ENCODE results near the gene RNF17.
"Not testable (repeated sequence)": the region's sequence is repeated elsewhere in the genome, so short reads cannot be mapped to it uniquely, and the experiment has no call there.

RNF17 gene

GRCh38 chr13:24742977-24743376 is 21.0 kb upstream of the RNF17 start:
- no peak for DNase-seq (ENCODE audit: low spot score)

- DNase-seq (ENCODE audit: low spot score), result no peak
Measured at GRCh38 chr13:24744247-24744646, 19.7 kb upstream of the RNF17 start.

GRCh38 chr13:24745516-24745860 is 18.5 kb upstream of the RNF17 start:
- no peak for DNase-seq (ENCODE audit: low spot score)

DNA sequence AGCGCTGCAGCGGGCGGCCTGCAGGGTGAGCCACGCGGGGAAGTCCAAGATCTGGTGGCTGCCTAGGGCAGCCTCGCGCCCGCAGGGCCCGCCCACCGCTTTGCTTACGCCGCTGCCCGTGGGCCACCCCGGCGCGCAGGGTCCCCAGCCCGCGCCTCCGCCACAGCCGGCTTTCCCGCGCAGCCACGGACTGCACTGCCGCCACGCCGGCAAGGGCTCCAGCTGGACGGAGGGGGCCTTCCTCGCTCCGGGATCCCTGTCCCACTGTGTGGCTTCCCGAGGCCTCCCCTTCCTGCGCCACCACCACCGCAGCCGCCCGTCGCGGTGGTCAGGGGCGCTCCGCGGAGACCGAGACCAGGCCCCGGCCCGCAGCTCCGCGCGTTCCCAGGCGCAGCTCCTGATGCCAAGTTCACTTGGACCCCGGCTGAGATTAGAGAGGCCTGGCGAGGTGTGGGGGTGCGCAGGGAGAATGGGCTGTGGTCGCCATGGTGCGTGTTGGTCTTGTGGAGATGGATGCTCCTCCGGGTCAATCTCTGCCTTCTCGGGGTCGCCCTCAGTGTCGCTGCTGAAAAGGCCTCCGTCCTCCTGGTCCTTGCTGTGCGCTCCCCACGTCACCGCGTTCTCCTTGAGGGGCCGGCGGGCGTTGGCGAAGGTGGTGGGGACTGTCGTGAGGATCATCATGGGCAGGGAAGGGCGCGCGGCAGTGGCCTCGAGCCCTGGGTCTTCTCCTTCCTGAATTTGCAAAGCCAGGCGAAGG is 17.9 kb upstream of the RNF17 start:
- no peak for DNase-seq (ENCODE audit: low spot score)

GRCh38 chr13:24746618-24747247 is 17.2 kb upstream of the RNF17 start:
- no peak for DNase-seq (ENCODE audit: low spot score)

DNA sequence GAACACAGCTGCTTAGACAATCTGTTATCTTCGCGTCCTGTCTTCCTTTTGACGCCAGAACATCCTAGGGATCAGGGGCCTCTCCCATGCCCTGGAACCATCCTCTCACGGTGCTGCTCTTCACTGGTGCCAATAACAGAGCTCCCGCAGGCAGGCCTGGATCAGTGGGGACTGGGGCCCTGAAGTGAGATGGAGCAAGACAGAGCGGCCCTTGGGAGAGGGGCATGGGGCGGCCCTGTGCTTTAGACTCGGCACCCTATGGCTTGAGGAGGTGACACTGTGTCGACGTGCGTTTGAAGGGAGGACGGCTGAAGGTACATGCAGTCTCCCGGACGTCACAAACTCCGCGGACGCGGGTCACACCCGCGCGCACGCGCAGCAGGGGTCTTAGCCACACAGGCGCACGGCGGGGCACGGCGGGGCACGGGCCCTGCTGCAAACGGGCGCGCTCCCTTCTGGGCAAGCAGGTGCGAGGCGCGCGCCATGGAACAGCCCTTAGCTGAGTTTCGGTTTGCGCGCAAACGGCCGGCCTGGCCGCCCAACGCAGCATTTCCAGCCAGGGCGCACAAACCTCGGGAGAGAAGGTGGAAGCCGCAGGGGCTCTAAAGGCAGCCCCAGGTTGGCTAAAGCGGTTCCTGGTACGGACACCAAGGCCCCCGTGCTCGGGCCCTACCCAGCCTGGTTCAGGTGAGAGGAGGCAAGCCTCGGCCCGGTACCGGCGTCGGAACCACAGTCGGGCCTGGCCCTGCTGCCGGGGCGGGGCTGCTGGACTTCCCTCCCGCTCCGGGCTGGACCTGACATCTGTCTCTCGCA is 16.5 kb upstream of the RNF17 start:
- no peak for DNase-seq (ENCODE audit: low spot score)

DNA sequence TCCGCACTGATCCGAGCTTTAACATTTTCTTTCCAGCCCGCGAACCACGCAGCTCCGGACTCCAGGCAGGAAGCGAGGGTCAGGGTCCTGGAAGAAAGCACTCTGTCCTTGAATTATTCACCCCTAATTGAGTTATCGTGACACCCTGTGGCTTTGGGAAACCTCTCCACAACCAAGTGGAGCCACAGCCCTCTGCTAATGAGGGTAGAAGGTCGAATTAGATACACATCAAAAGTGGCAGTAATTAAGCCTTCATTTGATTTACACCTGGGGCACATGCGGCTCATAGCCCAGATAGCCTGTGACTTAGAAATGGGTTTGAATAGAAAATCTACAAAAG is 15.9 kb upstream of the RNF17 start:
- no peak for DNase-seq (ENCODE audit: low spot score)

- DNase-seq (ENCODE audit: low spot score), result no peak
Measured at GRCh38 chr13:24759197-24759596, 4.8 kb upstream of the RNF17 start.

DNA sequence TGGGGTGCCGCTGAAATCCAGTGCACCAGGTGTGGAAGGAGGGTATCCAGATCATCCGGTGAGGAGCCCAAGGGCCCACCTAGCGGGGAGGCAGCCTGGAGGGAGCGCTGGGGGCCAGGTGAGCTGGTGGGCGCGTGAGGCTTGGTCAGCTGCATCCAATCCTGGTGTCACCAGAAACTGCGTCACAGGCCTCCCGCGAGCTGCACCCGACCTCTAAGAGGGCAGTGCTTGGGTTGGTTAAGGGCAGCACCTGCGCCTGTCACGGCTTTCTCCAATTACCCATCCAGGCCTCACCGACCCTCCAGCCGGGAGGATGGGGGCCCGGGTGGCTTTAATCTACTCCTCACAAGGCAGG is 284 bp downstream of the RNF17 start:
- no peak for DNase-seq (ENCODE audit: low spot score)

- DNase-seq (ENCODE audit: low spot score), result no peak
Measured at GRCh38 chr13:24777171-24777570, 13.2 kb downstream of the RNF17 start.

GRCh38 chr13:24784319-24784718 is 20.4 kb downstream of the RNF17 start:
- DNase-seq (ENCODE audit: low spot score), result no peak

GRCh38 chr13:24788538-24788937 is 24.6 kb downstream of the RNF17 start:
- no peak for DNase-seq (ENCODE audit: low spot score)

DNA sequence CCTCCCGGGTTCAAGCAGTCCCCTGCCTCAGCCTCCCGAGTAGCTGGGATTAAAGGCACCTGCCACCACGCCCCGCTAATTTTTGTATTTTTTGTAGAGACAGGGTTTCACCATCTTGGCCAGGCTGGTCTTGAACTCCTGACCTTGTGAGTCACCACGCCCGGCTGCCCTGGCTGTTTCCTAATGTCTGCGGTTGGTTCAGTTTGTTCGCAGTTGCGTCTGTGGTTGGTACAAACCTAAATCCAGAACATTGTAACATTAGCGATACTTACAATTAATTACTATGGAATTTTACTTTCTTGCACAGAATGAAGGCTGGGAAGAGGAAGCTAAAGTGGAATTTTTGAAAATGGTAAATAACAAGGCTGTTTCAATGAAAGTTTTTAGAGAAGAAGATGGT is 38.1 kb downstream of the RNF17 start:
- DNase-seq (ENCODE audit: low spot score), result no peak

DNA sequence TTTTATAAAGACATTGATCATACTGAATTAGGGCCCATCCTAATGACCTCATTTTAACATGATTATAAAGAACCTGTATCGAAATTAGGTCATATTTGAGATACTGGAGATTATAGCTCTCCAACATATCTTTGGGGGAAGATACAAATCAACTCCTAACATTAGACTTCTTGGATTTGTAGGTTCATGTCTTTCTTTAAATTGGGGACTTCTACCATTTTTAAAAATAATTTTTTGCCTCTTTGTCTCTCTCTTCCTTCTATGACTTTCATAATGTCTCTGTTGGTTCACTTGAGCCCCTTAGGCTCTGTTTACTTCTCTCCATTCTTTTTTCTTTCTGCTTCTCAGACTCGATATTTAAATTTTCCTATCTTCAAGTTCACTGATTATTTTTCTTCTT is 57.2 kb downstream of the RNF17 start:
- DNase-seq (ENCODE audit: low spot score), result no peak

GRCh38 chr13:24822640-24823039 is 58.7 kb downstream of the RNF17 start:
- DNase-seq (ENCODE audit: low spot score), result no peak

DNA sequence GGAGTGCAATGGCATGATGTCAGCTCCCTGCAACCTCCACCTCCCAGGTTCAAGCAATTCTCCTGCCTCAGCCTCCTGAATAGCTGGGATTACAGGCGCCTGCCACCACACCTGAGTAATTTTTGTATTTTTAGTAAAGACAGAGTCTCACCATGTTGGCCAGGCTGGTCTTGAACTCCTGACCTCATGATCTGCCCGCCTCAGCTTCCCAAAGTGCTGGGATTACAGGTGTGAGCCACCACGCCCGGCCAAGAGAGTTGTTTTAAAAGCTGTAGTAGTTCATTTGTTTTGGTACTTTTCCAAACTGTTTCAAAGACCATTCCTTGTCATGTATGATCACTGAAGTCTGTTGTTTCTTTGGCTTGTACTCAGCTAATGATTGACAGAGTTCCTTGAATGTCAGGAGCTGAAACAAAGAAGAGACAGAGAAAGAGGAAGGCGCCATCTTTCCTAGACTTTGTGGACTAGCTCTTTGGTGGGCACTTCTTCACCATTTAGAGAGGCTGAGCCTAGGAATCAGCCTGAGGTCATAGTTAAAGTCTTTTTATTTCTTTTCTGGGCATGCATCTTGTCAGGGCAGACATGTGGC is 59.2 kb downstream of the RNF17 start:
- not testable (repeated sequence) for DNase-seq (ENCODE audit: low spot score)

DNA sequence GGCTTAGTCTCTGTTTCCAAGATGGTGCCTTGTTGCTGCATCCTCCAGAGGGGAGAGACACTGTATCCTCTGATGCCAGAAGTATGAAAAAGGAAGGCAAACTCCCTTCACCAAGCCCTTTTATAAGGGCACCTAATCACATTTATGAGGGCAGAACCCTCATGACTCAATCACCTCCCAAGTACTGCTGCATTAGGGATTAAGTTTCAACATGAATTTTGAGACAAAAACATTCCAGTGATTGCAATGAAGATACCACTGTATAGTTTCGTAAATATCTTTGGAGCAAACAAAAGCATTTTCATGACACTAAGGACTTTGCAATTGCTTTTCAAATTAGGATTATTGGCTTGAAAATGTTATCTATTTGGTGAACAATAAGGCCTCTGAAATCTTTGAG is 63.8 kb downstream of the RNF17 start:
- DNase-seq (ENCODE audit: low spot score), result no peak

DNA sequence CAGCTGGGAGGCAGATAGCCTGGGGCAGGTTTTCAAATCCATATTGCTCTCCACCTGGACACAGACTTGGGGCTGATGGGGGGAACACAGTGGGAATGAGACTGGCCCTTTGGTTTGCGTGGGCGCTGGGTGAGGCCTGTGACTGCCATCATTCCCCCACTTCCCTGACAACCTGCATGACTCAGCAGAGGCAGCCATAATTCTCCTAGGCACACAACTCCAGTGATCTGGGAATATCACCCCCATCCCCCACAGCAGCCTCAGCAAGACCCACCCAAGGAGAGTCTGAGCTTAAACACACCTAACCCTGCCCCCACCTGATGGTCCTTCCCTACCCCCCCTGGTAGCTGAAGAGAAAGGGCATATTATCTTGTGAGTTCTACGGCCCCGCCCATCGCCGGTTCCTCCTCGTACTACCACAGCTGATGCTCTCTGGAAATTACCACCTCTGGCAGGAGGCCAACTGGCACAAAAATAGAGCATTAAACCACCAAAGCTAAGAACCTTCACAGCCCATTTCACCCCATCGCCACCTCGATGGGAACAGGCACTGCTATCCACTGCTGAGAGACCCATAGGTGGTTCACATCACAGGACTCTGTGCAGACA is 71.0 kb downstream of the RNF17 start:
- no peak for DNase-seq (ENCODE audit: low spot score)

GRCh38 chr13:24837528-24837927 is 73.6 kb downstream of the RNF17 start:
- not testable (repeated sequence) for DNase-seq (ENCODE audit: low spot score)

DNA sequence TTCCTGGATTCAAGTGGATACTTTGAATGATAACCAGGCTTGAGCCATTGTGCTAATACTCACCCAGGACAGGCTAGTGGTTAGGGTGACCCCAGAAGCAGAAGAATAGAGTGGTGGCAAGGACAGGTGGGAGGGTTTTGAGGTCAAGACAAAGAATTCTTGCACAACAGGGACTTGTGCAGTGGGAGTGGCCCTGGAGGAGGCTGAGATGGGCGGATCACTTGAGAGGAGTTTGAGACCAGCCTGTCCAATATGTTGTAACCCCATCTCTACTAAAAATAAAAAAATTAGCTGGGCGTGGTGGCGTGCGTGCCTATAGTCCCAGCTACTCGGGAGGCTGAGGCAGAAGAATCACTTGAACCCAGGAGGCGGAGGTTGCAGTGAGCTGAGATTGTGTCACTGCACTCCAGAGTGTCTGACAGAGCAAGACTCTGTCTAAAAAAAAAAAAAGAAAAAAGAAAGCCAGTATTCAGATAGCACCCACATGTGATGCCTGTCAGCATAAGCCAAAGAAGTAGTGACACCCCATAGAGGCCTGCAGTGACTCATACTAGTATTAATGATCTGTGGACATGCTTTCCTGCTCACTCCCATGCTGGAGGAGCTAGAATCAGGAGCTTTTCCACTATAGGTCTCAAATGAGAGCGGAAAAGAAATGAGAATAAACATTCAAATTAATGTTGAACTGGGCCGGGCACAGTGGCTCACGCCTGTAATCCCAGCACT is 78.7 kb downstream of the RNF17 start:
- no peak for DNase-seq (ENCODE audit: low spot score)

DNA sequence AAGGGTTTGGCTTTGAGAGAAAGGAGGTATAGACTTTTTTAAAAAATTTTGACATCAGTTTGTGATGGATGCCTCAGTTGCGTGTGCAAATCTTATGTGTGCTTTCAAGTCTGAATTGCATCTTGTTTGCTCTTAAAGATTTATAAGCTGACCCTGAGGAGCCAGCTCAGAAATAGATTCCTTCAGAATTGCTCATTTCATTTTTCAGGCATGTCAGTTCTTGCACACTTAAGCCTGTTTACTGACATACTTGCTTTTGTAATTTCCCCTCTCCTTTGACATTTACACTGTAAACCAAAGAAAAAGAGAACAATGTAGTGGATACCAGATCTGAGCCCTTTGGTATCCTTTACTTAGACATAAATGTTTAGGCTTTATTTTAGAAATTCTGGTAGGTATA is 87.6 kb downstream of the RNF17 start:
- no peak for DNase-seq (ENCODE audit: low spot score)

GRCh38 chr13:24854311-24854710 is 90.3 kb downstream of the RNF17 start:
- no peak for DNase-seq (ENCODE audit: low spot score)
